AG09309 (cell line): ENCODE data around the gene GRIN2A.
A peak's percentile ranks its signal among the peaks of the same experiment; 100 is the strongest.

ENCODE experiments used
- DNase-seq: peaks from one replicate; pipeline ENCODE4 v3.0.0-alpha.2; 2010; ENCODE audit warnings: low read depth
- H3K4me3 ChIP-seq: 2 replicates; pipeline ENCODE4 v1.5.1; 2011; ENCODE audit warnings: mild to moderate bottlenecking, low read depth, low read length, moderate library complexity; ENCODE audit not compliant: control insufficient read depth
- TF ChIP-seq, protein P1 (sequence below): IDR thresholded peaks from 2 replicates; pipeline ENCODE4 v1.5.1; 2011; ENCODE audit warnings: mild to moderate bottlenecking, low read depth, low read length, inconsistent platforms; ENCODE audit not compliant: insufficient read depth, control insufficient read depth; ENCODE audit errors: missing control alignments

The GRIN2A gene

DNA sequence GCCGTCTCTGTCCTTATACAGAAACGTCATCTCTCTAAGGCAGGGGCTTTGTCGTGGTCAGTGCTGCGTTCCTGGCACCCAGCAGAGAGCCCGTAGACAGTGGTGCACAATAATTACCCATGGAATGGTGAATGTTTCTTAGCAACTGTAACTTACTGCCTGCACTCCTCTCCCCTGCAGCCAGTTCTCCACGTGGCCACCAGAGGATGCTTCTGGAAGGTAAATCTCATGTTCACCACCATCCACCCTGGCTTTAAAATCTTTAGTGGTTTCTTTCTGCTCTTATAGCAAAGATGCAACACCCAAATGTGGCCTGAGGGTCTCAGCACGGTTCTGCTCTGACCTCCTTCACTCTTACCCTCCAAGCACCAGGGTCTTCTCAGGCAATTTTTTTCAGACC lies 150.8 kb downstream of the GRIN2A start:
- no peak for DNase-seq
- TF ChIP-seq, protein P1, sequence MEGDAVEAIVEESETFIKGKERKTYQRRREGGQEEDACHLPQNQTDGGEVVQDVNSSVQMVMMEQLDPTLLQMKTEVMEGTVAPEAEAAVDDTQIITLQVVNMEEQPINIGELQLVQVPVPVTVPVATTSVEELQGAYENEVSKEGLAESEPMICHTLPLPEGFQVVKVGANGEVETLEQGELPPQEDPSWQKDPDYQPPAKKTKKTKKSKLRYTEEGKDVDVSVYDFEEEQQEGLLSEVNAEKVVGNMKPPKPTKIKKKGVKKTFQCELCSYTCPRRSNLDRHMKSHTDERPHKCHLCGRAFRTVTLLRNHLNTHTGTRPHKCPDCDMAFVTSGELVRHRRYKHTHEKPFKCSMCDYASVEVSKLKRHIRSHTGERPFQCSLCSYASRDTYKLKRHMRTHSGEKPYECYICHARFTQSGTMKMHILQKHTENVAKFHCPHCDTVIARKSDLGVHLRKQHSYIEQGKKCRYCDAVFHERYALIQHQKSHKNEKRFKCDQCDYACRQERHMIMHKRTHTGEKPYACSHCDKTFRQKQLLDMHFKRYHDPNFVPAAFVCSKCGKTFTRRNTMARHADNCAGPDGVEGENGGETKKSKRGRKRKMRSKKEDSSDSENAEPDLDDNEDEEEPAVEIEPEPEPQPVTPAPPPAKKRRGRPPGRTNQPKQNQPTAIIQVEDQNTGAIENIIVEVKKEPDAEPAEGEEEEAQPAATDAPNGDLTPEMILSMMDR: peak; percentile 45
- H3K4me3 ChIP-seq: no peak overlapping the region

DNA sequence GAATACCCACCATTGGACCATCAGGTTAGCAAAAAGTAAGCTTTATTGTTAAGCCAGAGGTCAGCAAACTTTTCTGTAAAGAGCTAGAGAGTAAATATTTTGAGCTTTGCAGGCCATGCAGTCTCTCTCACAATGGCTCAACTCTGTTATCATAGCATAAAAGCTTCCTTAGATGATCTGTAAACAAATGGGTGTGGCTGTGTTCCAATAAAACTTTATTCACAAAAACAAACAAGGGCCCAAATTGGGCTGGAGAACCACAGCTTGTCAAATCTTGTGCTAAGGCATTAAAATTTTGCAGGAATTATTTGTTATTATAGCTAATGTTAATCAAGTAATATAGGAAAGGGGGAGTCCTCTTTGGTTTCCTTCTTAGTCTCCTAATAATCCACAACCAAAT lies 153.6 kb downstream of the GRIN2A start:
- TF ChIP-seq, protein P1: no peak
- DNase-seq: no peak
- H3K4me3 ChIP-seq: no peak overlapping the region

DNA sequence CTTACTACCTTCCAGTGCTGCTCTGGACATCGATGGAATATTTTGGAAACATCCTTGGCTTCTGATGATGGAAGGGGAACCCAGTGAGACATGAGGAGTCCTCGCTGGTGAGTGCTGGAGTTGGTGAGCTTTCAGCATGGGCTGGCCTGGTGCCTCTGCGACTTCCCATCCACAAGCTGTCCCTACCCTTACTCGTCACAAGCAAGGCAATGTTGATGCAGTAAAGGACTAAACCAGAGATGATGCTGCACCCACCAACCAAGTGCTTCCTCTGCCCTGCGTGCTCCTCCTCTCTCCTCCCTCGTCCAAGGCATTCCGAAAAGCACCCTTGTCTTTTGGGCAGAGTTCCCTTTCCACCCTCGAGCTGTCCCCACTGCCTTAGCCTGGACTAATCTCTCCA lies 154.7 kb downstream of the GRIN2A start:
- DNase-seq: no peak
- no peak overlapping the region for H3K4me3 ChIP-seq
- TF ChIP-seq, protein P1: no peak

DNA sequence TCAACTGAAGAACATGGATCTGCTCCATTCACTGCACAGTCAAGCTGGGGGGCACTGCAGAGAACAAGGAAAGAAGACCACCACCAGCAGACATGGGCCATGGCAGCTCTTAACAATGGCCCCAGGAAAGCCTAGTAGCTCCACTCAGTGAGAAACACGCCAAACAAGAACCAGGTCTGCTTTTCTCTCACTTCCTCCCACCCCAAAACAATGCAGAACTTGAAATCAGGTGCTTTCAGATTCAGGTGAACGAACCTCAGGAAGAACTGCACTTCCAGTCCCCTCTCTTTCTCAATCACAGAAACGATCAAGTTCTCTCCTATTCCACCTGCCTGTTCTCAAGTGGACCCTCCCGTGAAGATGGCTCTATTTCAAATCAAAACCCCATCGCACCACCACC lies 155.6 kb downstream of the GRIN2A start:
- H3K4me3 ChIP-seq: no peak overlapping the region
- TF ChIP-seq, protein P1: no peak
- no peak for DNase-seq

DNA sequence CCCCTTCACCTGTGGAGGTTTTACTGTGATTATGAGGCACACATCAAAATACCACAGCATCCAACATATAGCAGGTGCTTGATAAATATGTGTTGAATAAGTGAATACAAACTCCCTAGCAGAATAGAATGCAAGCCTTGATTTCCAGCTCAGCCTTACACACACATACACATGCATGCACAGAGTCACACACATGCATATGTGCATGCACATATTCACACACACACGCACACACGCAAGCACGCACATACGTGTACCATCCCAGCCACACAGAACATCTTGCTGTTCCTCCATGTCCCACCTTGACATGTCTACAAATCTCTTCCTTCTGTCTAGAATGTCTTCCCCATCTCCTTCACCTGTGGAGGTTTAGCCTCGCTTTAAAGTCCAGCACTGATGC lies 160.1 kb downstream of the GRIN2A start:
- DNase-seq: no peak
- H3K4me3 ChIP-seq: no peak overlapping the region
- TF ChIP-seq, protein P1: no peak

DNA sequence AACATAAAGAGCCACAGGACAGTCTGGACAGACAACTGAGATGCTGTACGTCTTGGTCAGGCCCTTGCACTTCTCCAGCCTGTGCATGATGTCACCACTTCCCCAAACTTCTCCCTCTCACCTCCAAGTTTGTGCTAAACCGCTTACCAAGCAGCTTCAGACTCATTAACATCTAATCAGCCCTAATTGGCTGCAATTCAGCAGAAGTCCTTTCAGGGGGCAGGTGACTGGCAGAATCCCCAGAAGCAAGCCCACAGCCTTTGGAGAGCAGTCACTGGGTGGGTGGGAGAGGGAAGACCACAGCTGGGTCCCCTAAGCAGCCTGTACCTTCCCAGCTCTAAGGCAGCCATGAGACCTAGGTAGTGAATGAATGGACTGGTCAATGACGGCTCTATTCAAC lies 161.4 kb downstream of the GRIN2A start:
- no peak for DNase-seq
- TF ChIP-seq, protein P1: no peak
- no peak overlapping the region for H3K4me3 ChIP-seq

DNA sequence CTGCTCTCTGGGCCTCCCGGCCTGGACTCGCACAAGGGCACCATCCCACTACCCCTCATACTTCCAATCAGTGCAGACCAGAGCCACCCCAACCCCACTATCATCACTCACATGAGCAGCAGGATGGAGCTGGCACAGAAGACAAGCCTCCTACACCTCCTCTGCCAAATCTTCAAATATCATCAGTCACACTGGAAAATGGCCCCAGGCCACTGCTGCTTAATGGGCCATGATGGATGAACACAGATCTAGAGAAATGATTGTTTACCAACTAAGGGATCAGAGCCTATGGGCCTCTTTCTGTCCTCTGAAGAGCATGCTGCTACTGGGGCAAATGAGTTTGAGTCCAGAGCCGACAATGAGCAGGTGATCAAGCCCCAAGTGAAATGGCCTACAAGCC lies 165.5 kb downstream of the GRIN2A start:
- H3K4me3 ChIP-seq: no peak overlapping the region
- TF ChIP-seq, protein P1: no peak

More for the DNA sequence above, 165.5 kb downstream of the GRIN2A start:
- DNase-seq: no peak
